ENCODE data around the gene MSRB3. TPM values are rescaled to one million over a fixed set of nuclear protein-coding genes. Genes with fewer than 3 reads are reported as not detected.

MSRB3 gene
- total RNA-seq, 1 experiment from 2014 or later: 1.1 TPM

DNA sequence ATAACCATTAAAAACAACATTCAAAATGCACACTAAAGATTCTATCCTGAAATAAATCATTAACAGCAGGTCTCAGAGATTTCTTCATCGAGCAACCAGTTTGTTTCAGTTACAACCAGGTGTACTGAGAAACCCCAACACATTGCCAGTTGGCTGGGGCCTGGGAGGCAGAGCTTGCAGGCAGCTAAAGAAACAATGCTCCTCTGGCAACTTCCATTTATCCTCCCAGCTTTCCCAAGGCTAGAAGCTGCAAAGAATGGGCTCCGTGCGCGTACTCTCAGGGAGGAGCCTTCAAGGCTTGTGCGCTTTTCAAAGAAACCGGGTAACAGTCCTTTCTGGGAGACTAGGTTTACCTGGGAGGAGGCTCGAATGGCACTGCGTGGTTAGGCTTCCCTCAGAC is 181.6 kb downstream of the MSRB3 start:
- Histone ChIP-seq H3K27me3 (ENCODE audit: insufficient read depth, low read length) (no peaks in the 10 kb centered on the region), H2AK5ac (ENCODE audit: insufficient read length, low read length) (no peak overlapping the region), H3K27ac (ENCODE audit: insufficient read length, low read depth, low read length) (no peak overlapping the region), H3K56ac (ENCODE audit: insufficient read length, low read depth, low read length) (no peak overlapping the region), H4K20me1 (ENCODE audit: control insufficient read depth, insufficient read depth, insufficient read length) (no peaks in the 10 kb centered on the region), H2BK5ac (ENCODE audit: insufficient read length, low read length) (no peak overlapping the region), H3K23me2 (ENCODE audit: insufficient read length, low read depth, low read length, poor library complexity, severe bottlenecking) (no peaks in the 10 kb centered on the region), H3K79me1 (ENCODE audit: insufficient read depth, low read depth, low read length, poor library complexity, severe bottlenecking) (no peaks in the 10 kb centered on the region), H3K4me2 (ENCODE audit: insufficient read depth, insufficient read length, low read length) (no peak overlapping the region), H3K14ac (ENCODE audit: insufficient read depth, low read length) (no peak overlapping the region), H2AFZ (ENCODE audit: low read length) (no peak overlapping the region), H4K8ac (replicated peaks; ENCODE audit: insufficient read length, low read depth, low read length) (no peak overlapping the region), H4K91ac (ENCODE audit: insufficient read length, low read depth, low read length) (no peak overlapping the region), H2BK15ac (ENCODE audit: low read depth, low read length) (no peak overlapping the region), H2BK120ac (ENCODE audit: low read depth, low read length, poor library complexity, severe bottlenecking) (no peak overlapping the region), H2BK20ac (ENCODE audit: low read depth, low read length, poor library complexity, severe bottlenecking) (no peak overlapping the region), H3K4me1 (ENCODE audit: insufficient read depth, low read length) (no peaks in the 10 kb centered on the region), H3K4ac (ENCODE audit: low read depth, low read length) (no peak overlapping the region), H3K18ac (ENCODE audit: insufficient read length, low read depth, low read length) (no peak overlapping the region), H3T11ph (ENCODE audit: low read length) (no peak overlapping the region), H3K23ac (ENCODE audit: insufficient read length, low read depth, low read length) (no peak overlapping the region), H4K5ac (ENCODE audit: insufficient read length, low read depth, low read length) (no peak overlapping the region), H3K79me2 (ENCODE audit: insufficient read depth, low read length) (no peaks in the 10 kb centered on the region), H3K9me3 (ENCODE audit: control insufficient read depth, low read depth, low read length) (no peaks in the 10 kb centered on the region), H2BK12ac (ENCODE audit: insufficient read length, low read depth, low read length) (no peak overlapping the region), H3K9ac (ENCODE audit: extremely low read depth, insufficient read length, low read length) (no peak overlapping the region)
- Mint-ChIP-seq H3K27ac (no peak overlapping the region), H3K4me1 (no peaks in the 10 kb centered on the region), H3K9me3 (peaks cover 0 to 3% of the 10 kb centered on the region in 2 experiments; a peak in 1 of 5 replicates), H3K36me3 (ENCODE audit: insufficient read depth in 1 of 3, low read depth in 3 of 3) (no peaks in the 10 kb centered on the region), H3K27me3 (ENCODE audit: low read depth) (no peaks in the 10 kb centered on the region), H3K4me3 (no peak overlapping the region)
- DNase-seq: peak; percentile 31
- no CpG with 5 or more reads among the region's 8 CpGs for WGBS (ENCODE audit: extremely low coverage, insufficient read length, low lambda C conversion rate)
- TF ChIP-seq, protein P1, sequence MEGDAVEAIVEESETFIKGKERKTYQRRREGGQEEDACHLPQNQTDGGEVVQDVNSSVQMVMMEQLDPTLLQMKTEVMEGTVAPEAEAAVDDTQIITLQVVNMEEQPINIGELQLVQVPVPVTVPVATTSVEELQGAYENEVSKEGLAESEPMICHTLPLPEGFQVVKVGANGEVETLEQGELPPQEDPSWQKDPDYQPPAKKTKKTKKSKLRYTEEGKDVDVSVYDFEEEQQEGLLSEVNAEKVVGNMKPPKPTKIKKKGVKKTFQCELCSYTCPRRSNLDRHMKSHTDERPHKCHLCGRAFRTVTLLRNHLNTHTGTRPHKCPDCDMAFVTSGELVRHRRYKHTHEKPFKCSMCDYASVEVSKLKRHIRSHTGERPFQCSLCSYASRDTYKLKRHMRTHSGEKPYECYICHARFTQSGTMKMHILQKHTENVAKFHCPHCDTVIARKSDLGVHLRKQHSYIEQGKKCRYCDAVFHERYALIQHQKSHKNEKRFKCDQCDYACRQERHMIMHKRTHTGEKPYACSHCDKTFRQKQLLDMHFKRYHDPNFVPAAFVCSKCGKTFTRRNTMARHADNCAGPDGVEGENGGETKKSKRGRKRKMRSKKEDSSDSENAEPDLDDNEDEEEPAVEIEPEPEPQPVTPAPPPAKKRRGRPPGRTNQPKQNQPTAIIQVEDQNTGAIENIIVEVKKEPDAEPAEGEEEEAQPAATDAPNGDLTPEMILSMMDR (conservative IDR thresholded peaks at IDR 0.05): no peak
